ENCODE data around the gene FER1L5.

GRCh38 chr2:96599941-96600340 is 42.6 kb upstream of the FER1L5 start:
- TF ChIP-seq, protein P1, sequence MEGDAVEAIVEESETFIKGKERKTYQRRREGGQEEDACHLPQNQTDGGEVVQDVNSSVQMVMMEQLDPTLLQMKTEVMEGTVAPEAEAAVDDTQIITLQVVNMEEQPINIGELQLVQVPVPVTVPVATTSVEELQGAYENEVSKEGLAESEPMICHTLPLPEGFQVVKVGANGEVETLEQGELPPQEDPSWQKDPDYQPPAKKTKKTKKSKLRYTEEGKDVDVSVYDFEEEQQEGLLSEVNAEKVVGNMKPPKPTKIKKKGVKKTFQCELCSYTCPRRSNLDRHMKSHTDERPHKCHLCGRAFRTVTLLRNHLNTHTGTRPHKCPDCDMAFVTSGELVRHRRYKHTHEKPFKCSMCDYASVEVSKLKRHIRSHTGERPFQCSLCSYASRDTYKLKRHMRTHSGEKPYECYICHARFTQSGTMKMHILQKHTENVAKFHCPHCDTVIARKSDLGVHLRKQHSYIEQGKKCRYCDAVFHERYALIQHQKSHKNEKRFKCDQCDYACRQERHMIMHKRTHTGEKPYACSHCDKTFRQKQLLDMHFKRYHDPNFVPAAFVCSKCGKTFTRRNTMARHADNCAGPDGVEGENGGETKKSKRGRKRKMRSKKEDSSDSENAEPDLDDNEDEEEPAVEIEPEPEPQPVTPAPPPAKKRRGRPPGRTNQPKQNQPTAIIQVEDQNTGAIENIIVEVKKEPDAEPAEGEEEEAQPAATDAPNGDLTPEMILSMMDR (IDR thresholded peaks at IDR 0.05): no peak
- TF ChIP-seq POLR2A (IDR thresholded peaks at IDR 0.05): no peak

Data from adrenal gland (tissue), 5 donors.